ENCODE results near the gene HYCC2.

Gene HYCC2

DNA sequence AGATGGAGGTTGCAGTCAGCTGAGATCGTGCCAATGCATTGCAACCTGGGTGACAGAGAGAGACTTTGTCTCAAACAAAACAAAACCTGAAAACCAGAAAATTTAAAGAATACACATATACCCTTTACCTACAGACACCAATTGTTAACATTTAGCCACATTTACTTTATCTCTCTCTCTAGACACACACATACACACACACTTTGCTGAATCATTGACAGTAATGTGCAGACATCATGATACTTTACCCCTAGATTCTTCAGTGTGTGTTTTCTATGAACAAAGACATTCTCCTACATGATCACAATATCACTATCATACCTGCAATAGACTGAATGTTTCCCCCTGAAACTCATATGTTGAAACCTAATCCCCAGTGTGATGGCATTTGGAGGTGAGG is 34.3 kb upstream of the HYCC2 start:
- no peaks in the 10 kb centered on the region for H3K36me3 ChIP-seq (ENCODE audit: low read depth)
- TF ChIP-seq, protein P1, sequence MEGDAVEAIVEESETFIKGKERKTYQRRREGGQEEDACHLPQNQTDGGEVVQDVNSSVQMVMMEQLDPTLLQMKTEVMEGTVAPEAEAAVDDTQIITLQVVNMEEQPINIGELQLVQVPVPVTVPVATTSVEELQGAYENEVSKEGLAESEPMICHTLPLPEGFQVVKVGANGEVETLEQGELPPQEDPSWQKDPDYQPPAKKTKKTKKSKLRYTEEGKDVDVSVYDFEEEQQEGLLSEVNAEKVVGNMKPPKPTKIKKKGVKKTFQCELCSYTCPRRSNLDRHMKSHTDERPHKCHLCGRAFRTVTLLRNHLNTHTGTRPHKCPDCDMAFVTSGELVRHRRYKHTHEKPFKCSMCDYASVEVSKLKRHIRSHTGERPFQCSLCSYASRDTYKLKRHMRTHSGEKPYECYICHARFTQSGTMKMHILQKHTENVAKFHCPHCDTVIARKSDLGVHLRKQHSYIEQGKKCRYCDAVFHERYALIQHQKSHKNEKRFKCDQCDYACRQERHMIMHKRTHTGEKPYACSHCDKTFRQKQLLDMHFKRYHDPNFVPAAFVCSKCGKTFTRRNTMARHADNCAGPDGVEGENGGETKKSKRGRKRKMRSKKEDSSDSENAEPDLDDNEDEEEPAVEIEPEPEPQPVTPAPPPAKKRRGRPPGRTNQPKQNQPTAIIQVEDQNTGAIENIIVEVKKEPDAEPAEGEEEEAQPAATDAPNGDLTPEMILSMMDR (IDR thresholded peaks at IDR 0.05; ENCODE audit: poor library complexity, severe bottlenecking): no peak
- ATAC-seq (ENCODE audit: low read depth): no peak

DNA sequence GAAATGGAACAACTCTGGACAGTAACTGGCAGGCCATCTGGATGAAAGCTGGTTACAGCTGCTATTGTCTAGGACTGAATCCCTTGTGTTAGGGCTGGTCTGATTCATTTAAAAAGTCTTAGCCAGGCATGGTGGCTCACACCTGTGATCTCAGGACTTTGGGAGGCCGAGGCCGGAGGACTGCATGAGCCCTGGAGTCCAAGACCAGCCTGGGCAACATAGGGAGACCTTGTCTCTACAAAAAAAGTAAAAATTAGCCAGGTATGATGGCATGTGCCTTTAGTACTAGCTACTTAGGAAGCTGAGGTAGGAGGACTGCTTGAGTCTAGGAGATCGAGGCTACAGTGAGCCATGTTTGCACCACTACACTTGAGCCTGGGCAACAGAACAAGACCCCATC is 29.0 kb upstream of the HYCC2 start:
- Histone ChIP-seq H3K9me3 (ENCODE audit: severe bottlenecking) (no peaks in the 10 kb centered on the region), H3K27ac (ENCODE audit: poor library complexity, severe bottlenecking) (no peak overlapping the region), H3K4me3 (ENCODE audit: severe bottlenecking) (no peak overlapping the region), H3K27me3 (ENCODE audit: insufficient read depth, poor library complexity, severe bottlenecking) (no peaks in the 10 kb centered on the region), H3K4me1 (ENCODE audit: insufficient read depth, poor library complexity, severe bottlenecking) (no peaks in the 10 kb centered on the region), H3K36me3 (ENCODE audit: low read depth) (no peaks in the 10 kb centered on the region)
- ATAC-seq (ENCODE audit: low read depth) (no peak), DNase-seq (ENCODE audit: low spot score) (no peak)
- TF ChIP-seq, protein P1 (IDR thresholded peaks at IDR 0.05; ENCODE audit: poor library complexity, severe bottlenecking): no peak

More for the DNA sequence above, 34.3 kb upstream of the HYCC2 start:
- no peaks in the 10 kb centered on the region for H3K4me1 ChIP-seq (ENCODE audit: insufficient read depth, poor library complexity, severe bottlenecking)
- H3K27ac ChIP-seq (ENCODE audit: poor library complexity, severe bottlenecking): no peak overlapping the region
- no peaks in the 10 kb centered on the region for H3K27me3 ChIP-seq (ENCODE audit: insufficient read depth, poor library complexity, severe bottlenecking)
- no peak for DNase-seq (ENCODE audit: low spot score)
- no peak overlapping the region for H3K4me3 ChIP-seq (ENCODE audit: severe bottlenecking)
- H3K9me3 ChIP-seq (ENCODE audit: severe bottlenecking): no peaks in the 10 kb centered on the region

DNA sequence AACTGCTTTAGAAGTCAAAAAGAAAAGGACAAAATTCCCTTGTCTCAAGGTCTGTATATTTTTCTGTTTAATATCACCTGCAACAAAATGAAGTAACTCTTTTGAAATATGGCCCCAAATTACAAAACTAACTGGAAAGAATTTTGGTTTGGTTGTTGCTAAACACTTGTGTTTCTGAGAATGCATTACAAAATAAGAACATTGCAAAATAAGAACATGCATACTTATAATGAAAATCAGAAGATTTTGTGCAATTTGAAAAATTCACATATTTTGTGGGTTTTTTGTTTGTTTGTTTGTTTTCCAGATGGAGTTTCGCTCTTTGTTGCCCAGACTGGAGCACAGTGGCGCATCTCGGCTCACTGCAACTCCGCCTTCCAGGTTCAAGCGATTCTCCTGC is 22.1 kb upstream of the HYCC2 start:
- TF ChIP-seq, protein P1 (IDR thresholded peaks at IDR 0.05; ENCODE audit: poor library complexity, severe bottlenecking): no peak
- H3K4me3 ChIP-seq (ENCODE audit: severe bottlenecking): no peak overlapping the region
- no peaks in the 10 kb centered on the region for H3K4me1 ChIP-seq (ENCODE audit: insufficient read depth, poor library complexity, severe bottlenecking)
- H3K27me3 ChIP-seq (ENCODE audit: insufficient read depth, poor library complexity, severe bottlenecking): no peaks in the 10 kb centered on the region
- DNase-seq (ENCODE audit: low spot score) (no peak), ATAC-seq (ENCODE audit: low read depth) (no peak)
- no peaks in the 10 kb centered on the region for H3K9me3 ChIP-seq (ENCODE audit: severe bottlenecking)
- H3K27ac ChIP-seq (ENCODE audit: poor library complexity, severe bottlenecking): no peak overlapping the region
- peaks cover 7% of the 10 kb centered on the region; the same call in 1 of the 2 replicates for H3K36me3 ChIP-seq (ENCODE audit: low read depth)

DNA sequence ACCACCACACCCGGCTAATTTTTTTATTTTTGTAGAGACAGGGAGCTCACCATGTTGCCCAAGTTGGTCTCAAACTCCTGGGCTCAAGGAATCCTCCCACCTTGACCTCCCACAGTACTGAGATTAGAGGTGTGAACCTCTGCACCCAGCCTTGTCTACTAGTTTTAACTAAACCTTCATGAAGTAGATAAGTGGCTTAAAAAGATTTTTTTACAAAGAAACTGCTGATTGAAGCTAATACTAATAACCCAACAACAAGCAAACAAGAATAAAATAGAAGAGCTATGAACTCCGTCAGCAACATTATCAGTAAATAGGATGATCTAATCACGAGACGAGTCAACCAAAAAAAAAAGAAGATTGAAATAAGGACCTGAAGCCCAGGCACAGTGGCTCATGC is 19.1 kb upstream of the HYCC2 start:
- peaks cover 9% of the 10 kb centered on the region; the same call in 1 of the 2 replicates for H3K36me3 ChIP-seq (ENCODE audit: low read depth)
- no peaks in the 10 kb centered on the region for H3K27me3 ChIP-seq (ENCODE audit: insufficient read depth, poor library complexity, severe bottlenecking)
- H3K4me3 ChIP-seq (ENCODE audit: severe bottlenecking): no peak overlapping the region
- H3K4me1 ChIP-seq (ENCODE audit: insufficient read depth, poor library complexity, severe bottlenecking): no peaks in the 10 kb centered on the region
- H3K9me3 ChIP-seq (ENCODE audit: severe bottlenecking): no peaks in the 10 kb centered on the region
- H3K27ac ChIP-seq (ENCODE audit: poor library complexity, severe bottlenecking): no peak overlapping the region
- ATAC-seq (ENCODE audit: low read depth) (no peak), DNase-seq (ENCODE audit: low spot score) (no peak)
- TF ChIP-seq, protein P1 (IDR thresholded peaks at IDR 0.05; ENCODE audit: poor library complexity, severe bottlenecking): no peak

DNA sequence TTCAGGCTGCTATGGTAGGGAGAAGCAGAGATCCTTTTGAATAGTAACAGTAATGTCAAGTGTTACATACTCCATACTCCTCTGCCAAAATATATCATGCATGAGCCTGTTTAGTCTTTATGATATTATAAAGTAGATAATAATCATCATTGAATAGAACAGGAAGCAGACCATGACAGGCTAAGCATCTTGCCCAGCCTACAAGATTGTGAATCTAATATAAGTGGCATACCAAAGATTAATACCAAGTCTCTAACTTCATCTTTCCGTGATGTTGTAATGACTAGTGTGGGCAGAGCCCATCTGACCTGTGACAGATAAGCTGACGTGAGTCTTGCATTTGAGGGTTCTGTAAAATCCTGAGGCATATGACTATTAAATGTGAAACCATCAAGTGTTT is 13.4 kb upstream of the HYCC2 start:
- DNase-seq (ENCODE audit: low spot score) (no peak), ATAC-seq (ENCODE audit: low read depth) (no peak)
- Histone ChIP-seq H3K36me3 (ENCODE audit: low read depth) (peaks cover 42% of the 10 kb centered on the region), H3K27ac (ENCODE audit: poor library complexity, severe bottlenecking) (no peak overlapping the region), H3K4me1 (ENCODE audit: insufficient read depth, poor library complexity, severe bottlenecking) (no peaks in the 10 kb centered on the region), H3K9me3 (ENCODE audit: severe bottlenecking) (no peaks in the 10 kb centered on the region), H3K27me3 (ENCODE audit: insufficient read depth, poor library complexity, severe bottlenecking) (no peaks in the 10 kb centered on the region), H3K4me3 (ENCODE audit: severe bottlenecking) (no peak overlapping the region)
- TF ChIP-seq, protein P1 (IDR thresholded peaks at IDR 0.05; ENCODE audit: poor library complexity, severe bottlenecking): no peak
